HG03457 (cell line): ENCODE results near the gene CDH26.

Experiments used
- ATAC-seq: cut with Tn5 transposase; IDR thresholded peaks from one replicate; pipeline ENCODE4 v1.9.1; 2021; ENCODE audit warnings: moderate number of reproducible peaks; ENCODE audit not compliant: unreplicated experiment

The CDH26 gene

GRCh38 chr20:60010689-60011458, 52.7 kb downstream of the CDH26 start:
- no peak for ATAC-seq

GRCh38 chr20:60011512-60012507, 53.6 kb downstream of the CDH26 start:
- ATAC-seq: no peak

- no peak for ATAC-seq
Measured at GRCh38 chr20:60013296-60014139, 55.3 kb downstream of the CDH26 start.

- ATAC-seq: no peak
Measured at GRCh38 chr20:60016406-60016805, 58.2 kb downstream of the CDH26 start.

GRCh38 chr20:60020251-60020650, 62.0 kb downstream of the CDH26 start:
- no peak for ATAC-seq

GRCh38 chr20:60021104-60021503, 62.9 kb downstream of the CDH26 start:
- no peak for ATAC-seq

GRCh38 chr20:60022849-60023248, 64.6 kb downstream of the CDH26 start:
- ATAC-seq: no peak

GRCh38 chr20:60024245-60024644, 66.0 kb downstream of the CDH26 start:
- ATAC-seq: no peak

GRCh38 chr20:60024801-60025200, 66.6 kb downstream of the CDH26 start:
- no peak for ATAC-seq

GRCh38 chr20:60026010-60026409, 67.8 kb downstream of the CDH26 start:
- no peak for ATAC-seq

GRCh38 chr20:60030471-60030870, 72.2 kb downstream of the CDH26 start:
- ATAC-seq: no peak

- no peak for ATAC-seq
Measured at GRCh38 chr20:60031107-60031506, 72.9 kb downstream of the CDH26 start.

GRCh38 chr20:60034231-60035110, 76.2 kb downstream of the CDH26 start:
- ATAC-seq: no peak

GRCh38 chr20:60035486-60035885, 77.3 kb downstream of the CDH26 start:
- no peak for ATAC-seq

GRCh38 chr20:60036346-60036745, 78.1 kb downstream of the CDH26 start:
- no peak for ATAC-seq

- no peak for ATAC-seq
Measured at GRCh38 chr20:60036746-60037499, 78.7 kb downstream of the CDH26 start.

- no peak for ATAC-seq
Measured at GRCh38 chr20:60038400-60039008, 80.3 kb downstream of the CDH26 start.

GRCh38 chr20:60039526-60039925, 81.3 kb downstream of the CDH26 start:
- no peak for ATAC-seq
